A172 (cell line): ENCODE measurements around the gene NSD2. TPM values are rescaled to one million over a fixed set of nuclear protein-coding genes. Genes with fewer than 3 reads are reported as not detected.

Source experiments
- DNase-seq: peaks from one replicate; pipeline ENCODE4 v3.0.0-alpha.2; 2015; ENCODE audit warnings: low spot score
- total RNA-seq: library from RNA; depleted of rRNA; stranded (reverse); fragments of >200 nt; shearing (Covaris generic); gene quantifications from 2 replicates; pipeline ENCODE4 v1.2.3, GENCODE V29; 2014

Gene NSD2
- total RNA-seq, 1 experiment from 2014 or later = 70.0 TPM

GRCh38 chr4:1945124-1945895 is 74.1 kb downstream of the NSD2 start:
- DNase-seq = no peak

- DNase-seq = no peak
These were observed 74.7 kb downstream of the NSD2 start for GRCh38 chr4:1945912-1946311.

DNA sequence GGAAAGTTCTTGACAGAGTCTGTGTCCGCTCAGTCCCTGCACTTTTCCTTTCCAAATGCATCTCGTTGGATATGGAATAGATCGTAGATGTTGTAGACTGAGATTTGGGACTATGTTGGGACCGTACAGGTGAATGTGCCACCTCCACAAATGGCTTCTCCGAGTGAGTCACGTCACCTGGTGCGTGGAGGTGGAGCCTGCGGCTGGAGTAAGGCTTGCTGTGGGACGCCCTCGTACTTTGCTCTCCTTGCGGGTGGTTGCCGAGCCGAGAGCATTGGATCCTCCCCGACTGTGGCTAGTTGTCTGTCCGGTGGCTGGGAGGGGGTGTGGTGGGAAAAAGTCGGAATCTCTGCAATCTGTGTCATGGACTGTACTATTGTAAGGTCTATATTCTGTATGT is 77.0 kb downstream of the NSD2 start:
- no peak for DNase-seq

DNA sequence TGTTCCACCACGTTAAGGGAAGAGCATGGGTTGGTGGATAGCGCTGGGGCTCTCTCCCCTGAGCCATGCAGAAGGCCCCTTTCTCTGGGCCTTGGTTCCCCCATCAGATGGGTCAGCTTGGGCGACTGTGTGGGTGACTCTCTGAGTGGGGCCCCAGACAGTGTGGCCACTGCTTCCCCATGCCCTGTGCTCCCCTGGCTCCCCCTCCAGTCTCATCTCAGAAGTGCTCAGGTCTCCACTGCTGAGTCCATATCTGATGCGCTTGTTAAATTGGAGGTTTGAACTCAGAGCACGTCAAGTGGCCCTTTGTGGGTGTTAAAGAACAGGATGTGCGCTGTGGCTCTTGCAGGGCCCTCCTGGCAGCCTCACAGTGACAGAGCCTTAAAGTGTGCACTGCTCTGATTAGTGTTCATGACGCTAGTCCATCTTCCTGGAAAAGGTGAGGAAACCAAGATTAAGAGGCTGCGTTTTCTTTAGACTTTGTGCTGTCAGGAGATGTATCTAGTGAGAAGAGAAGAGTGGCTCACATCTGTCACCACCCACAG is 77.8 kb downstream of the NSD2 start:
- no peak for DNase-seq

GRCh38 chr4:1950369-1950768 is 79.2 kb downstream of the NSD2 start:
- no peak for DNase-seq

GRCh38 chr4:1952058-1952700 is 81.0 kb downstream of the NSD2 start:
- DNase-seq = no peak

DNA sequence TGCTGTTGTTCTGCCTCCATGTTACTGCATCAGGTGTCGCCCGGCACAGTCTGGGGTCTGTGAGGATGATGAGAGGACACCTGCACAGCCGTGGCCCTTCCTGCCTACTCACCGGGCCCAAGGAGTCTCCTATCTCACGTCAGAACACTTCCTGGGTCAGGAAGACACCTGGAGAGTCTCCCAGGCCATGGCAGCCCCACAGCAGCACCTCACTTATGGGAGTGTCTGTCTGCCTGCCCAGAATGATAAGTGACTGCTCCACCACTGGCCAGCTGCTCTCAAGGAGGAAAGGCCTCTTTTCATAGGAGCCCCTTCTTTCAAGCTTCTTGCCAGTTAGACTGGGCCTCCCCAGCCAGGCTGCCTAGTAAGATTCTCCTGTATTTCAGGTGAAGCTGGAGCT is 81.5 kb downstream of the NSD2 start:
- DNase-seq = no peak

DNA sequence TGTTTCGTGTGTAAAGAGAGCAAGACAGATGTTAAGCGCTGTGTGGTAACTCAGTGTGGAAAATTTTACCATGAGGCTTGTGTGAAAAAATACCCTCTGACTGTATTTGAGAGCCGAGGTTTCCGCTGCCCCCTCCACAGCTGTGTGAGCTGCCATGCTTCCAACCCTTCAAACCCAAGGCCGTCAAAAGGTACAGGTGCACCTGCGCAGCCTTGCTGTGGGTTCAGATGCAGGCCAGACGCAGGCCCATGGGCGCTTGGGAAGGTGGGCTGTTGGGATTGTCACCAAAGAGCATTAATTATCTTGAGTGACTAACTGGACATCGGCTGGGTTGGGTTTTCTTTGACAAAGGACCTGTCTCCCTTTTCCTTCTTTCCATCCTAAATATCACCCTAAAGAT is 82.1 kb downstream of the NSD2 start:
- no peak for DNase-seq

DNA sequence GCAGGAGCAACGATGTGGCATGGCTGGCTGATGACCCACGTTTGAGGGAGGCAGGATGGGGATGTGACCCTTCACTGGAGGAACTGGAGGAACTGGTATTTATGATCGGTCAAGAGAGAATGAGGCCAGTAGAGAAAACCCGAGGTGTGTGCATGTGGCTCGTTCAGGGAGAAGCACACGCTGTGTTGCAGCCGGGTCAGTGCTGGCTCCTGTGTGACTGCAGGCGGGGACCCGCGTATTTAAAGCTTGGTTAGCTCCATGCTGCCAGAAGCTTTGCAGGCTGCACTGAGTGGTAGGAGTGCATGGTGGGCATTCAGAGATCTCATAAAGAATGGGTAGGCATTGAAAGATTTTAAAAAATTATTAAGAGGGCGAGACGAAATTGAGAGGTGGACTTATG is 85.4 kb downstream of the NSD2 start:
- no peak for DNase-seq

GRCh38 chr4:1958276-1959103 is 87.3 kb downstream of the NSD2 start:
- no peak for DNase-seq

DNA sequence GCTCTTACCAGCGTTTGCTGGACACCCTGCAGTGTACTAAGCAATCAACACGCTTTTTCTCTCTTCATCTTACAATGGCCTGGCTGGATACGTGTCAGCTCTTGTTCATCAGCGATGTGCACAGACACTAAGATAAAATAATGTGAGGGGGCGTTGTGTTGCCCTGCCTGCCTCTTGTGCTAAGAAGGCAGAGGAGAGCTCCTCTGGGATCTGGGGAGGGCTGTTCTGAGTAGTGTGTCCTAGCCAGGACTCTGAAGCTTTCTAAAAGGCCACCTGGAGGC is 87.9 kb downstream of the NSD2 start:
- DNase-seq = no peak

- DNase-seq = no peak
These were observed 89.1 kb downstream of the NSD2 start for GRCh38 chr4:1960170-1960825.

DNA sequence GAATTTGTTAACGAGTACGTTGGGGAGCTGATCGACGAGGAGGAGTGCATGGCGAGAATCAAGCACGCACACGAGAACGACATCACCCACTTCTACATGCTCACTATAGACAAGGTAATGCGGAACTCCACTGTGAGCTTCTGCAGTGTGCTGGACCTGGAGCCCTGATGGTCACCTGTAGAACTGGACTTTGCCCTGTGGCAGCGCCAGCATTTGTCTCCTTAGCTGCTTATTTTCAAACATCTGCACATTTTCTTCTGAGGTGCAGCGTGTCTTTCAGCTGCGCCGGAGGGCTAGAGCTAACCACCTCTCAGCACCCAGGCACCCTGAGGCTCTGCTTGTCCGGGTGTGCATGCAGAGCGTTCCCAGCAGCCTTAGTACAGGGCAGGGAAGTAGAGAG is 89.8 kb downstream of the NSD2 start:
- no peak for DNase-seq

GRCh38 chr4:1961563-1961962 is 90.4 kb downstream of the NSD2 start:
- DNase-seq = no peak

DNA sequence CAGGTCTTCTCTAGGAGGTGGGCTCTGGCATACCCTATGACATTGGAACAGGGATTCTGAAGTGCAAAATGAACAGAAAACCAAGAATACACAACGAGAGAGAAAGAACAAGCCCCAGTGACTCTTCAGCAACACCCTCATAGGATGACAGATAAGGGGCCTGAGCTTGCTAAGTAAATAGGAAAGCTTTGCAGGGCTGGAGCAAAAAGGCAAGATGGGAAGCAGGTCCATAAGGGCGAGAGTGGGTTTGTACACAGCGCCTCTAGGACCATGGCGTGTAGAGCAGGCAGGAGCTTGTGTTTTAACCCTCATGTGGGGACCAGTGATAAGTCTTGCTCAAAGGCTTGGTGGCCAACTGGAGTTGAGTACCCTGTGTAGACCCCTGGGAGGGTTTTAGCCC is 91.8 kb downstream of the NSD2 start:
- no peak for DNase-seq

GRCh38 chr4:1964443-1964842 is 93.2 kb downstream of the NSD2 start:
- no peak for DNase-seq

DNA sequence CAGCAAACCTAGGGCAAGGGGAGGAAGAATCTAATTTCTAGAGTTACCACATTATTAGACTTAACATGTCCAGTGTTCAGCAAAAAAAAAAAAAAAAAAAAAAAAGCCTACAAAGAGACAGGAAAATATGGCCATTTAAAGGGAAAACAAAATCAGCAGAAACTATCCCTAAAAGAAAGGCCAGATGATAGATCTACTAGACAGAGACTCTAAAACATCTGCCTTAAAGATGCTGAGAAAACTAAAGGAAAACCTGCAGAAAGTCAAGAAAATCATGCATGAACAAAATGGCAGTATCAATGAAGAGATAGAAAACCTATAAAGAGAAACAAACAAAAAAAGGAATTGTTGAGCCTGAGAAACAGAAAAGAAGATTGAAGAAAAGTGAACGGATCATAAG is 93.8 kb downstream of the NSD2 start:
- DNase-seq = no peak

DNA sequence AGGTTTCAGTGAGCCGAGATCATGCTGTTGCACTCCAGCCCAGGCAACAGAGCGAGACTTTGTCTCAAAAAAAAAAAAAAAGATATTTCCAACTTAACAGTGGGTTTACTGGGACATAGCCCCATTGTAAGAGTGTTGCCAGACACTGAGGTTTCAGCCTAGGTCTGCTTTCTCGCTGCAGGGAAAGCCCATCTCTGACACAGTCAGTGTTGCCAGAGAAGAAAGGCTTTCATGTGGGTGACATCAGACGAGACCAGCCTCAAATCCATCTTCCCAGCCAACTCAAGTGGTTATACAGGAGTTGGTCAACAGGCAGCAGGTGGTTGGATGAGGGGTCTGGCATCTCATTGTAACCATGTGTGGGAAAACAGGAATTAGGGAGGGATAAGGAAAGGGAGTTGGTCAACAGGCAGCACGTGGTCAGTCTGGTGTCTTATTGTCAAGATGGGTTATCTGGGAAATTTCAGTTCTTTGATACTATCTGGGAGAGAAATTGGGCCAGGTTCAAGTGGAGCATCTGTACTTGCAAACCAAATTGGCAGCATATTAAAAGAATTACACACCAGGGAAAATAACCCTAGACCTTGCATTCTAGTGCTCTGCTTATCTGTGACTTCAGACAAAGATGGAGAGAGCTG is 96.4 kb downstream of the NSD2 start:
- DNase-seq = no peak

- no peak for DNase-seq
These were observed 97.6 kb downstream of the NSD2 start for GRCh38 chr4:1968686-1969295.

DNA sequence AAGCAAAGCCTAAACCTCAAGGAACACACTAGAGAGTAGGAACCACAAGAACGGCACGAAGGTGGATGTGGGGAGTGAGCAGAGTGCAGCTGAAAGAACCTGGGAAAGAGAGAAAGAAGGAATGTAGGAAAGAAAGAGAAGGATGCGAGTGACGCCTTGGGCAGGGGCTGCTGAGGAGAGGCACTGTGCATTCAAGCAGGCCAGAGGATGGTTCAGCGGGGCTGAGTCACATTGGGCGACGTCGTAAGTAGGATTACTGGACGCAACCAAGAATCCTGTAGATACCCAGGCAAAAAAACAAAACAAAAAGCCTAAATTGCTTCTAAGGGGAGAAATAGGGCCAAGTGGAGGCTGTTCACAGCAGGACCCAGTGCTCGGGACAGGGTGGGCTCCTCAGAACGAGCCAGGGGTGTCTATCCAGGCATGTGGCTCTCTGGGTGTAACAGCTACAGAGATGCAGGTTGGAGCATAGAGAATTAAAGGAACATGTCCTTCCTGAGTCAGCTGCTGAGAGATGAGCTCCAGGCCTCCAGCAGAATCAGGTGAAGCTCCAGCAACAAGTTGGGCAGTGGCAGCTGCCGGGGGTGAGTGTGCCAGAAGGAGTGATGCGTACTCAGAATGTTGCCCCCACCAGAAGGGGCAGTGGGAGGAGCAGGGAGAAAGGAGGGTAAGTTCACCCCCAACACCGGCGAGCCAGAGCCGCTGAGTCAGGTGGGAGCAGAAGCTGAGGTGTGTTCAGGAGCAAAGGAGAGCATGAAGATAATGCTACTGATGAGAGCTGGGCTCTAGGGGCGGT is 98.9 kb downstream of the NSD2 start:
- no peak for DNase-seq
